ENCODE data around the gene TSPEAR. TPM values are rescaled to one million over a fixed set of nuclear protein-coding genes. Genes with fewer than 3 reads are reported as not detected.

The TSPEAR gene
- total and polyA plus RNA-seq, 7 donors, result not detected

DNA sequence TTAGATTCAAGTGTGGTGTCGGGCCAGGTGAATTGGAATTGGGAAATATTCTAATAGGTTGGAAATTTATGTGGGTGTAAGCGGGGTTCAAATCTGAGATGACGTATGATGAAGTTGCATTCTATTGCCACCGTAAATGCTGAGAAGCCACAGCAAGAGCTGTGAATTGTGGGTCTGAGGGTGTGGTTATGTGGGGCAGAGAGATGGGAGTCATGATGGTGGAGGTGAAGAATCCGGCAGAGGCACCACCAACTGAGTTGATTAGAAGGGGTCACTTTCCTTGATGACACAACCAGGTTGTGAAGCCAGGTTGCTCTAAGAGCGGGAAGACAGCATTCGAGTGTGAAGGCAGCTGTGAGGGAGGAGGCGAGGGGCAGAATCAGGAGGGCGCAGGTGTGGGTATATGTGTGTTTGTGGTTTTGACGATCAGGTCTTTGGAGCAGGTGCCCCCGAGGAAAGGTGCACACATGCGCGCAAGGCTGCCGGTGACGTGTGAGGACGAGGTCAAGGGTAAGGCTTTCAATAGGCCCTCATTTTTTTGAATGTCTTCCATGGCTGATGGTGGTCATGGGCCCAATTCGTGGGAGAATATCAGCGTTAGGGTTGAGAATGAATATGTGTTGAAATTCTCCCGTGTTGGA is 237.3 kb downstream of the TSPEAR start:
- 85 to 89% (median 86%) methylated on average over 19 of the region's 19 CpGs for WGBS, 3 donors

DNA sequence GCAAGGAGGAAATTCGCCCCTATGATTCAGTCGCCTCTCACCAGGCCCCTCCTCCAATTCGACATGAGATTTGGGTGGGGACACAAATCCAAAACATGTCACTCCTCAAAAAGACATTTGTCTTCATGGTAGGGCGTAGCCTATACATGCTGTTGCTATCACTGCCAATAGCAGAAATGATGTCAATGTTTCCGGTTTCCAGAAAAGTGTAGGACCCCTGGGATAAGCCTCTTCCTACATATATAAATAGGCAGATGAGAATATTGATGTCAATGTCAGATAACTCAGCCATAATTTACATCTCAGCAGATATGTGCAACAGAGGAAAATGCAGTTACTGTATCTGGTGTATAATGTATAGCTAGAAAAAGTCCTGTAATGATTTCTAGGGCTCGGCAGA is 239.4 kb downstream of the TSPEAR start:
- Histone ChIP-seq H3K9me3 (no peaks in the 10 kb centered on the region), H3K4me1 (no peaks in the 10 kb centered on the region), H3K27me3 (ENCODE audit: insufficient read depth in 3 of 3, low read length in 2 of 3) (peaks cover 0 to 7% (median 0%) of the 10 kb centered on the region in 3 donors), H3K4me3 (no peak overlapping the region), H3K27ac (no peak overlapping the region), H3K36me3 (ENCODE audit: insufficient read depth in 1 of 2, low read depth in 1 of 2) (no peaks in the 10 kb centered on the region)
- TF ChIP-seq, protein P1, sequence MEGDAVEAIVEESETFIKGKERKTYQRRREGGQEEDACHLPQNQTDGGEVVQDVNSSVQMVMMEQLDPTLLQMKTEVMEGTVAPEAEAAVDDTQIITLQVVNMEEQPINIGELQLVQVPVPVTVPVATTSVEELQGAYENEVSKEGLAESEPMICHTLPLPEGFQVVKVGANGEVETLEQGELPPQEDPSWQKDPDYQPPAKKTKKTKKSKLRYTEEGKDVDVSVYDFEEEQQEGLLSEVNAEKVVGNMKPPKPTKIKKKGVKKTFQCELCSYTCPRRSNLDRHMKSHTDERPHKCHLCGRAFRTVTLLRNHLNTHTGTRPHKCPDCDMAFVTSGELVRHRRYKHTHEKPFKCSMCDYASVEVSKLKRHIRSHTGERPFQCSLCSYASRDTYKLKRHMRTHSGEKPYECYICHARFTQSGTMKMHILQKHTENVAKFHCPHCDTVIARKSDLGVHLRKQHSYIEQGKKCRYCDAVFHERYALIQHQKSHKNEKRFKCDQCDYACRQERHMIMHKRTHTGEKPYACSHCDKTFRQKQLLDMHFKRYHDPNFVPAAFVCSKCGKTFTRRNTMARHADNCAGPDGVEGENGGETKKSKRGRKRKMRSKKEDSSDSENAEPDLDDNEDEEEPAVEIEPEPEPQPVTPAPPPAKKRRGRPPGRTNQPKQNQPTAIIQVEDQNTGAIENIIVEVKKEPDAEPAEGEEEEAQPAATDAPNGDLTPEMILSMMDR (IDR thresholded peaks at IDR 0.05), result no peak
- 81 to 87% (median 82%) methylated on average over 6 of the region's 6 CpGs for WGBS, 3 donors
- DNase-seq (no peak), ATAC-seq (no peak)
- intact Hi-C loops (cut with DNase I), result no loop called here

More for the DNA sequence above, 237.3 kb downstream of the TSPEAR start:
- Histone ChIP-seq H3K4me3 (no peak overlapping the region), H3K36me3 (ENCODE audit: insufficient read depth in 1 of 2, low read depth in 1 of 2) (no peaks in the 10 kb centered on the region), H3K4me1 (no peaks in the 10 kb centered on the region), H3K9me3 (no peaks in the 10 kb centered on the region), H3K27me3 (ENCODE audit: insufficient read depth in 3 of 3, low read length in 2 of 3) (peaks cover 0 to 14% (median 2%) of the 10 kb centered on the region in 3 donors), H3K27ac (no peak overlapping the region)
- intact Hi-C loops (cut with DNase I), result no loop called here
- DNase-seq, result no peak
- TF ChIP-seq, protein P1 (IDR thresholded peaks at IDR 0.05), result no peak
- no peak for ATAC-seq

DNA sequence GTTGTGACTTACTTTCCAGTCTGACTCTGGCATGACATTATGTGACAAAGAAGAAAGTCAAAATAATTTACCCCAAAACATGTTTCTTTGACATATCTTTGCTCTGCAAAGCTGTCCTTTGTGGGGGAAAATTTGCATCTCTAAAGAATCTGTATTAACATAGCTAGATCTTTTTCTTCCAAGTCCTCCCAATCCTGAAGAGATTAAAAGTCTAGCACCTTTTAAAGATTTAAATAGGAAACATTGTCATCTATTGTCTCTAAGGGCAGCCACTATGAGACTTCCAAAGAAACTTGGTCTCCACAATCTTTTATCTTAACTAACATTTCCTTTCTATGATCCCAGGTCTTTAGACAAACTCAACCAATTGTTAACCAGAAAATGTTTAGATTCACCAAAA is 240.0 kb downstream of the TSPEAR start:
- TF ChIP-seq, protein P1 (IDR thresholded peaks at IDR 0.05), result no peak
- Histone ChIP-seq H3K4me3 (no peak overlapping the region), H3K4me1 (no peaks in the 10 kb centered on the region), H3K36me3 (ENCODE audit: insufficient read depth in 1 of 2, low read depth in 1 of 2) (no peaks in the 10 kb centered on the region), H3K9me3 (no peaks in the 10 kb centered on the region), H3K27ac (no peak overlapping the region), H3K27me3 (ENCODE audit: insufficient read depth in 3 of 3, low read length in 2 of 3) (peaks cover 0 to 9% (median 0%) of the 10 kb centered on the region in 3 donors)
- no peak for ATAC-seq
- no peak for DNase-seq
- intact Hi-C loops (cut with DNase I), result no loop called here

DNA sequence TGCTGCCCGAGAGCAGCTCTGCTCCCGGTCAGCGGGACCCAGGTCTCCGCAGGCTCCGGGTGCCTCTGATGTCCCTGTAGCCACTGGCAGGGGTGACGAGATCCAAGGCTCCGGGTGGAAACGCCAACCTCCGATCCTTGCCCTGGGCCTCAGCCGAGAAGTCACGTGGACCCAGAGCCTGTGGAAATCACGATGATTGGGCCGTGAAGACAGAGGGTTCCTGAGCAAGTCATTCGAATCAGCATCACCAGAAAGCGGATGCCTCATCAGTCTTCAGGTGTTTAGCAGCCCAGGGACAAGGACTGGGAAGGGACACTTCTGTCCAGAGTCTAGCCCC is 243.5 kb downstream of the TSPEAR start:
- H3K4me3 ChIP-seq, result no peak overlapping the region
- H3K27ac ChIP-seq, result no peak overlapping the region
- TF ChIP-seq, protein P1 (IDR thresholded peaks at IDR 0.05), result no peak
- ATAC-seq, result no peak
- WGBS, 3 donors, result 89 to 93% (median 90%) methylated on average over 15 of the region's 15 CpGs
- intact Hi-C loops (cut with DNase I), result no loop called here
- H3K9me3 ChIP-seq, result no peaks in the 10 kb centered on the region
- no peak for DNase-seq
- no peaks in the 10 kb centered on the region for H3K4me1 ChIP-seq
- H3K36me3 ChIP-seq (ENCODE audit: insufficient read depth in 1 of 2, low read depth in 1 of 2), result no peaks in the 10 kb centered on the region
- peaks cover 0 to 19% (median 2%) of the 10 kb centered on the region in 3 donors for H3K27me3 ChIP-seq (ENCODE audit: insufficient read depth in 3 of 3, low read length in 2 of 3)

All from psoas muscle (tissue), 8 donors.